NCI-H1105 (cell line): ENCODE data around the gene TTI1.
A peak's percentile ranks its signal among the peaks of the same experiment; 100 is the strongest.

Experiments used
- DNase-seq: peaks from one replicate; lab custom pipeline; 2025; lab: John Stamatoyannopoulos, UW

The TTI1 gene

DNA sequence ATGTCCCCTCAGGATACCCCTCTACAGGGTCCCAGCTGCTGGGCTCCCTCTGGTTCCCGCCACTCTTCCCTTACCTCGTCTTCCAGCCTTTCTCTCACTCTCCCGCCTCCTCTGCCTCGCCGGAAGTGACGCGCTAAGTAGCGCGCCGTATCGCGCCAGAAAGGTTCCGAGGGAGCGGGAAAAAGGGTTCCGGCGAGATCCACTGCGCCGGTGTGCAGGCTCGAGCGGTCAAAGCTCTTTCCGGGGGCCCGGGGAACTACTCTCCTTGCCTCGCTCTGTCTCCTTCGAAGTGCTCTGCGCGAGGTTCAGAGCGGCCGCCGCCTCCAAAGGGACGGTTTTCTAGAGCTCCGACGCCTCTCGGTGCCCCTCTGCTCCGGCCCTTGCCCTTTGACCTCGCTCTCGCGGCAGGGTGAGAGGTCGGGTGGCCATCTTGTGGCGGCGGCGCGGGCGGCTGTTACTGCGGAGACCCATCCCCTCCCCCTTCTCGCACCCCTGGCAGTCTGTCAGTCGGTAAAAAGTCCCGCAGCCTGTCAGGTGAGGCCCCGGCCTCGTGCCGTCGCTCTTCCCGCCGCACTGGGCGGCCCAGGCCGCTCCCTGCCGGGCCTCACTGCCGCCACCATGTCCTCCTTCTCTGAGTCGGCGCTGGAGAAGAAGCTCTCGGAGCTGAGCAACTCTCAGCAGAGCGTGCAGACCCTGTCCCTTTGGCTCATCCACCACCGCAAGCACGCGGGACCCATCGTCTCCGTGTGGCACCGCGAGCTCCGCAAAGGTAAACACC, at the start of gene TTI1, which contains the start of gene RPRD1B:
Gene TTI1 (minus strand): TSS at position 127 of the 778 bp plus-strand sequence. CDS start 19,640 bp downstream, outside the sequence.
Gene RPRD1B (plus strand): TSS at position 417 of the 778 bp plus-strand sequence. CDS start 202 bp downstream, at position 619.
- DNase-seq, result peak; percentile 88

DNA sequence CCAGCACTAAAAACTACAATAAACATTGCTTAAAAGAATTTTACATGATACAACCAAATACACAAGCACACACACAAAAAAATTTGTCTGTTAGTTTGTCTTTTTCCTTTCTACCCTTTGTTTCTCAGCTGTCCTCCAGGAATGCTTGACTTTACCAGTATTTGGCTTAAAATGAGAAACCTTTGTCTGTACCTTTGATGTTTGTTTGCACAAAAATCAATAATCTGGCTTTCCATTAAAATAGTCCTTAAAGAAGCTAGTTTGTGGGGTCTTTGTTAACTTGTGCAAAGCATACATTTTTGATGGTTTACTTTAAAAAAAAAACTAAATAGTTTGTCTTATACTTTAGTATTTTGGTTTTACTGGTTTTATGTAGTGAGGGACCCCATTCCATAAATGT, 49.6 kb upstream of the TTI1 start:
- no peak for DNase-seq

GRCh38 chr20:38081575-38081974, 48.3 kb upstream of the TTI1 start:
- DNase-seq, result no peak

DNA sequence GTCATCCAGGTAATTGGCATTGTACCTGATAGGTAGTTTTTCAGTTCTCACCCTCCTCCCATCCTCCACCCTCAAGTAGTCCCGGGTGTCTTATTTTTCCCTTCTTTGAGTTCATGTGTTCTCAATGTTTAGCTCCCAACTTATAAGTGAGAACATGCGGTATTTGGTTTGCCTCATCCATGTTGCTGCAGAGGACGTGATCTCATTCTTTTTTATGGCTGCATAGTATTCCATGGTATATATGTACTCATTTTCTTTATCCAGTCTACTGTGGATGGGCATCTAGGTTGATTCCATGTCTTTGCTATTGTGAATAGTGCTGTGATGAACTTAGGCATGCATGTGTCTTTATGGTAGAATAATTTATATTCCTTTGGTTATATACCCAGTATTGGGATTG, 46.1 kb upstream of the TTI1 start:
- DNase-seq, result no peak

DNA sequence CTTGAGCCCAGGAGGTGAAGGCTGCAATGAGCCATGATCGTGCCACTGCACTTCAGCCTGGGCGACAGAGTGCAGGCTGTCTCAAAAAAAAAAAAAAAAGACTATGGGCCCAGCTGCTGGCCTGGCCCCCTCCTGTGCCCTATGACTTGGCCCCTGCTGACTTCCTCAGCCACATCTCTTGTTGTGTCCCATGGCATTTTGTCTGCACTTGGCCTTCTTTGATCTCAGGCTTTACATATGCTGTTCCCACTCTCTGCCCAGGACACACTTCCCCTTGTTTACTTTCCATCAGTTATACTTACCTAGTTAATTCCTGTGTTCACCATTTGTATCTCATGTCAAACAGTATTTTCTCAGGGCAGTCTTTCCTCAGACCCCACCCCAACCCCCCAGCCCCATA, 44.8 kb upstream of the TTI1 start:
- no peak for DNase-seq

- DNase-seq, result no peak
These were observed 43.3 kb upstream of the TTI1 start for GRCh38 chr20:38076548-38076947.

DNA sequence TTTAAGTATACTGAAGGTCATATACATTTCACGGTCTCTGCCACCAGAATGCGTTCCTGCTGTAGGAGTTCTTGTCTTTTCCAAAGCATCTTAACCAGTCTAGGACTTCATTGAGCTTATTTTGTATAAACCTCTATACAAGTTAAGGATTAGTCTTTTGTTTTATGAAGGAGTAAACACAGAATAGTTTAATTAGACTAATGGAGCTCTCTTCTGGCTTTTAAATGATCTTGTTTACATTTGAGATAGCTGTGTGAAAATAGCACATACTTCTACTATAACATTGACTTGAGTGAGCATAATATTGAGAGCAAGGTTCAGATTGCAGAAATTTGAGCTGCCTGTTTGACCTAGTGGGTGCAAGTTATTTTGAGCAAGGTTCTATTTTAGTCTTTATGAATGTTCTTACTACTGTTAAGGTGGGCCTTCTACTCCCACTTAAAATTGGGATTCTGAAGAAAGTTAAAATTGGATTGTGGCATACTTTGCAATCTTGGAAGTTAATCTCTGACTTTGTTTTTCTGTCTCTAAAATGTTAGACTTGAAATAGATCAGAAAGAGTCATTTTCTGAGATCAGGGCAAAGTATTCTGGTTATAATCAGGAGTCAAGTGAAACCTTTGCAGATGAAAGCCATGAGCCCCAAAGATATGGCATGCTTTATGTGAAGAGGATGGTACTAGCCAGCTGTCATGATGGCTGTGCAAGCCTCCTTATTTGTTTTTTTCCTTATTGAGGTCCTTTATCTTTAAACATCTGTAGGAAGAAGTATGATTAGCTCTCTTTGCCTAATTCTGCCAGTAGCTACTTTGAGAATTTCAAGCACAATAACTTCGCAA, 42.1 kb upstream of the TTI1 start:
- no peak for DNase-seq

DNA sequence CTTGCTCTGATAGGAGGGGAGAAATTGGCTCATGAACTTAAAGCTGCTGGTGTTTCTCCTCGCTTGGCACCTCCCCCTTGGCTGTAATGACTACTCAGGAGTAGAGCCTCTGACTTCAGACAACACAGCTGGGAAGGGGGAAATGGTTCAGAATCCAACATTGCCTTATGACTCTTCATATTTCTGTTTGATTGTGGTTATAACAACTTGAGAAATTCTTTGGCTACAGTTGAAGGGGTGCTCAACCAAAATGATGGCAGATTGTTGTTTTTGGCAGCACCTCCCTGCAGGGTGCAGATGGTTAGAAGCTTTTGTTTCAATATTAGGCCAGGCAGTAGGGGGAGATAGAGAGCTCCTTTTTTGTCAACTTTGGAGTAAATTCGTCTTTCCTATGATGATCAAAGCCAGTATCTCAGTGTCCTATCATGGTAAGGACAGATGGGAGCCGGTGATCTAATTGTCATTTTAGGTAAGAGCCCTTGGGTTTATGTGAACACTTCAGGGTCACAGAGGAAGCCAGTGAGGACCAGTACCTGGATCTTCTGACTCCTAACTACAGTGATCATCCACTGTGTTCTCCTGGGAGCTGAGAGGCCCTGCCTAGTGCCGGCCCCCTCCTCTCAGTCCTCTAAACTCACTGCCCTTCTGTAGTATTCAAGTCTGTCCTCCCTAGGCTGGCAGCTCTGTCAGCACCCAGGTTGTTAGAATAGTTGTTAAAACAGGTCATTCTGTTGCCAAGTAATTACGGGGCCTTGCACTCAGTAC, 40.2 kb upstream of the TTI1 start:
- DNase-seq, result peak; percentile 34

DNA sequence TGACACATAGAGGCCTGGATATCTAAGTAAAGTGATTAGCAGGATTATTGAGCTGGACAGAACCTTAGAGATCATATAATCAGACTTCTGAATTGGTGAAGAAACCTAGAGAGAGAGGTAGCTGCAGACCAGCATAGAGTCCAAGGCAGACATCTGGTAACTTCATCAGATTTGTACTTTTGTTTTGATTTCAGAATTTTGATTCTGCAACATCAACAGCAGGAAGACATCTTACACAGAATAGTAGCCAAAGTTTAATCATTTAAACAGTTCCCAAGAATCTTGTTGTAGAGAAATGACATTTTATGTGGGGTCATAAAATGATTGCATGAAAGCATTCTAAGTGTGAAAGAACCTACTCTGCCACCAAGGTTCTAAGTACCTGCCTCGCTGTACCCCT, 39.6 kb upstream of the TTI1 start:
- no peak for DNase-seq

DNA sequence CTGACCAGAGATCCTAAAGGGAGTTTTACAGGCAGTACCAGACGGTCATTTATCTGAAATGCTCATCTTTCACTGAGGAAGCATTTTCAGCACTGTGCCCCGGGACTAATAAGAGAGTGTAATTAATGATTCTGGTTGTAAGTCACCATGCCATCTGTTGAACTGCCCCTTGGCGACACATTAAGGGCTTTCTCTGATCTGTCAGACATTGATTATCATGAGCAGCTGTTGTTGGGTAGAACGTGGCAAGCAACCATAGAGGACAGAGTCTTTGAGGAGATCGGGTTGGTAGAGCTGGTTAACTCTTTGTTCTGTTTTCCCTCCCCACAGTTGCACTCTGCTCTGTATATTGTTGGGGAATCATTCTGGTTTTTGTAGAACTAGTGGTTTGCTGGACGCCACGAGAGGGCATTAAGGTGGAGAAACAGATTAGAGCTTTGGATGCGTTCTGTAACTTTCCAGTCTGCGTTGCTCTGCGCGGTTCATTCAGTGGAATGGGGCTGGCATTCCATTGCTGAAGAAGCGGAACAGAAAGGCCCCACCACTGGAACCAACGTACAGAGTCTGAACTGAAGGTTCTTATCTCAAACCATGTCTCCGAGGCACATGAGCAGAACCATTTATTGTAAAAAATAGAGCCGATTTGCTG, 34.6 kb upstream of the TTI1 start:
- DNase-seq, result no peak

DNA sequence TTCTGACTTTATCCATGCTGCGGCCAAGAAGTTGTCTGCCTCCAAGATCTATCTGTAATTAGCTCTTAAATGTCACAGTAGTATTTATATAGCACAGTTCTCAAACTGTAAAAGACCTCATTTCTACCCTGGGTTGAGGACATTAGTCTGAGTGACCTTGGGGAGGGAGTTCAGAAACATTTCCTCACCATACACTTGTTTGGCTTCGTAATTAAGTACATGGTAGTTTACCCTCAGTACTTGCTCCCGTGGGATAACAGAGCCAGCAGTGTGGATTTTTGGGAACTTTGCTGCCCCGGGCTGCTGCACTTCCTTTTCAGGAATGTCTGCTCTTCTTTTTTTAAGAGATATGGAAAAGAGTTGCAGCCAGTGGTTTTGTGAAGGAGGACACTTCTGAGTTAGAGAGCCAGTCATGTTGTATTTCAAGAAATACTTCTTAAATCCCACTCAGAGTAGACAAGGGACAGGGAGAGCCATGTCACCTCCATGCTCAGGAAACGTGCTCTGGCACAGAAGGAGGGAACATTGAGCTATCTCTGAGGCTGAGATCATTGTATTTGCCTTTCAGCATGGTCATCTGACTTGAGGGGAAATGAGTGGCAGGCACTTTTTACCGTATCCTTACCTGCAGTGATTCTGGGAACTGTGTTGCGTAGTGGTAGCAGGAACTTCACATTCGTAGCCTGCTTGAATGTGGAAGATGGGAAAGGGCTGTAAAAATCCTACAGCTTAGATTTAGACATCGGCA, 33.9 kb upstream of the TTI1 start:
- DNase-seq, result no peak

- DNase-seq, result no peak
These were observed 32.6 kb upstream of the TTI1 start for GRCh38 chr20:38065764-38066375.

GRCh38 chr20:38063911-38064530, 30.8 kb upstream of the TTI1 start:
- no peak for DNase-seq

DNA sequence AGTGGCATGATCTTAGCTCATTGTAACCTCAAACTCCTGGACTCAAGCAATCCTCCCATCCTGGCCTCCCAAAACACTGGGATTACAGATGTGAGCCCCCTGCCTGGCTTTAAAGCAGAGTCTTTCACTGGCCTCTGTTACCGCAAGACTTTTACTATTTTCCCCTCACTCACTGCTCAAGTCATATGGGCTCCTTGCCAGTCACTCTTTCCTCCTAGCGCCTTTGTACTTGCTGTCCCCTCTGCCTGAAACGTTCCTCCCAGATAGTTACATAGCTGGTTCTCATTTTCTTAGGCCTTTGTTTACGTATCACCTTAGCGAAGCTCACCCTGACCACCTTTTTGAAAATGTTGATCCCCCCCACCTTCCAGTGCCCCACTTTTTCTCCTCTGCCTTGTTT, 29.6 kb upstream of the TTI1 start:
- no peak for DNase-seq

DNA sequence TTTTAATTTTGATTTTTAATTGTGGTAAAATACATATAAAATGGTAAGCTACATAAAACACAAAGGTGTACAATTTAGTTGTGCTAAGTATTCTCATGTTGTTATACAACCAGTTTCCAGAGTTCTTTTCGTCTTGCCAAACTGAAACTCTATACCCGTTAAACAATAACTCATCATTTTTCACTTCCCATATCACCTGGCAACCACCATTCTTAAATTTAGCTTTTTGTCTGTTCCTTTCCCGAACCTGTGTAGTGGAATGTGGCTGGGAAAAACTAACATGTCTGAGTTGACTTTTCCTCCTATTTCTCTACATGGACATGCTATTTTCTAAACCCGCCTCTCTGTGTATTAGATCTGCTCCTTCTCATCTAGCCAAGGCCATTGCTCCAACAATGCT, 27.9 kb upstream of the TTI1 start:
- DNase-seq, result no peak

DNA sequence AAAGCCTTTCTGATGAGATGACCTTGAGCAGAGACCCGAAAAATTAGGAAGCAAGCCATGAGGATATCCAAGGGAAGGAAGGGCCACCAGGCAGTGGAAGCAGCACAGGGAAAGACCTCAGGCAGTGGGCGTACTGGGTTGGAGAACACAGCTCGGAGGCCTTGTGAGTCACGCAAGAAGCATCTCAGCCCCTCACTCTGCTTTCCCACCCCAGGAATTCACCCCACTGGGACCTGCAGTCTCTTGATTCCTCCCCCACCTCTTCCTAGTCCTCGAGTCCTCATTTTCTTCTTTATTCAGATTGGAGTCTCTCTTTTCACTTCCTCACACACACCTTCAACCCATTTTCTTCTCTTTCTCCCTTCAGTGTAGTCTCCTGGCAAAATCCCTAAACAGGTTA, 27.3 kb upstream of the TTI1 start:
- no peak for DNase-seq

DNA sequence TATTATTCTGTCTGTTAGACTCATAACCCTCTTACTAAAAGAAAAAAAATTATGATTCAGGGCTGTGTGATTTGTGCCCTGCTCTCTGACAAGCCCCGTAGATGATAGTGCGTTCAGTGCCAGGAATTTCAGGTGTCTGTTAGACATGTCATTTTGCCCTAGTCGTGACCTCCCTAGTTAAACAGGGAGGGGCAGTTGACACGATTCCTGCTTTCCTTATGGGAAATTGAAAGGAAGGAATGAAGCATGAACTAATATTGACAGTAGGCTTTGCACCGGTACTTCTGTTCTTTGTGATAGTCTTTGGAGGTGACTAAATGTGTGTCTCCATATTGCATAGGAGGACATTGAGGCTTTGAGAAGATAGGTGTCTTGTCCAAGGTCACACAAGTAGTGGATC, 26.6 kb upstream of the TTI1 start:
- no peak for DNase-seq

- peak; percentile 81 for DNase-seq
These were observed 24.2 kb upstream of the TTI1 start for GRCh38 chr20:38057351-38057972.

DNA sequence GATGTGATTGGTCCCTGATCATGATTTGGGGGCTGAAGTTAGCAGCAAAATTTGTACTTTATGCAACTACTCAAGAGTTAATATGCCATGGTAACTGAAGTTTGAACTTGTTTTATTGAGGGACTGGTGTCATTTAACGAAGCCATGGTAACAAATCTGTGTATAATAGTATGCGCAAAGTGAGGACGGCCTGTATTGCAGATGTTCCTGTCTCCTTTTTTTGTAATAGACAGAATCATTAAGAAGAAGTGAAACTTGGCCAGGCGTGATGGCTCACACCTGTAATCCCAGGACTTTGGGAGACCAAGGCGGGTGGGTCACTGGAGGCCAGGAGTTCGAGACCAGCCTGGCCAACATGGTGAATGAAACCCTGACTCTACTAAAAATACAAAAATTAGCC, 22.6 kb upstream of the TTI1 start:
- no peak for DNase-seq

- no peak for DNase-seq
These were observed 22.0 kb upstream of the TTI1 start for GRCh38 chr20:38055294-38055693.
